ENCODE results near the gene DNAI4. TPM values are rescaled to one million over a fixed set of nuclear protein-coding genes. Genes with fewer than 3 reads are reported as not detected.

The DNAI4 gene
- total RNA-seq, 4 donors from 2014 or later, result 0.49 to 10.1 (median 4.7) TPM

DNA sequence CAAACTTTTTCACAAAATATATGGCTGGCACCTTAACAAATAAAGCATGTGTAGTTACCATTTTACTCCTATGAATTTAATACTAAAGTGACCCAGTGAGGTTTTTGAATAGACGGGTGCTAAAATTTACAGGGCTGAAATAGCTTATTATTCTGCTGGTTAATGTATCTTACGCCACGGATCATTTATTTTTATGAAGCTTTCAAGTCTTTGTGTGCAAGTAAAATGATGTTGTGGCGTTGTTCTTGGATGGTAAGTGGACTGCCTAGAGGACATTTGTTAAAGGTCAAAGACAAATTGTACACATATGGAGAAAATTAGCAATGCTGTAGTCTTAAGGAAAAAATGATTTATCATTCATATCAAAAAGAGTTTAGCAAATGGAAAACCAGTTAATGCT is 146.4 kb downstream of the DNAI4 start:
- peaks cover 0 to 7% (median 0%) of the 10 kb centered on the region in 3 donors for H3K9me3 ChIP-seq
- TF ChIP-seq POLR2A (IDR thresholded peaks at IDR 0.05), result no peak
- no peak for TF ChIP-seq EP300 (IDR thresholded peaks at IDR 0.05)
- TF ChIP-seq POLR2AphosphoS5 (IDR thresholded peaks at IDR 0.05), result no peak
- no peak overlapping the region for H3K4me3 ChIP-seq
- WGBS, 2 donors (ENCODE audit: low coverage in 1 of 2), result 27 to 28% methylated on average over 4 of the region's 4 CpGs
- H3K27me3 ChIP-seq, result no peaks in the 10 kb centered on the region
- no peak overlapping the region for H3K27ac ChIP-seq
- no peaks in the 10 kb centered on the region for H3K4me1 ChIP-seq
- ATAC-seq, result no peak
- no peaks in the 10 kb centered on the region for H3K36me3 ChIP-seq

DNA sequence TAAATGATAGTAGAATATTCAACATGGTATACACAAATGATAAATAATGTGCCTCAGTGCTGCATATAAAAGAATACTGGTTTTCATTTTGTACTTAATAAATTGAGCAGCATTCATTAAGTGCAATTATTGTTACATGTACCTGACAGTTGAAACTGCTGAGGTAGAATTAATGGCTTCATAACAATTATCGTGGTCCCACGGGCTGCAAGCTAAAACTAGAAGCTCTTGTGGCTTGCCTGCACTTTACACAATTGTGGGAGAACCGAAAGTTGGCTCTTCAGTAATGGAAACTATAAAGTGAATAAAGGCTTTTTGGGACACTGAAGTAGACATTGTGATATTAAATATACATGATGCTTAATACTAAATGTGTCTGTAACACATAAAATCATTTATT is 146.8 kb downstream of the DNAI4 start:
- no peak overlapping the region for H3K4me3 ChIP-seq
- no peak for TF ChIP-seq EP300 (IDR thresholded peaks at IDR 0.05)
- ATAC-seq, result no peak
- peaks cover 0 to 7% (median 0%) of the 10 kb centered on the region in 3 donors for H3K9me3 ChIP-seq
- H3K4me1 ChIP-seq, result no peaks in the 10 kb centered on the region
- no peak overlapping the region for H3K27ac ChIP-seq
- 15 to 61% methylated on average over 3 of the region's 3 CpGs for WGBS, 2 donors (ENCODE audit: low coverage in 1 of 2)
- no peaks in the 10 kb centered on the region for H3K36me3 ChIP-seq
- no peaks in the 10 kb centered on the region for H3K27me3 ChIP-seq

DNA sequence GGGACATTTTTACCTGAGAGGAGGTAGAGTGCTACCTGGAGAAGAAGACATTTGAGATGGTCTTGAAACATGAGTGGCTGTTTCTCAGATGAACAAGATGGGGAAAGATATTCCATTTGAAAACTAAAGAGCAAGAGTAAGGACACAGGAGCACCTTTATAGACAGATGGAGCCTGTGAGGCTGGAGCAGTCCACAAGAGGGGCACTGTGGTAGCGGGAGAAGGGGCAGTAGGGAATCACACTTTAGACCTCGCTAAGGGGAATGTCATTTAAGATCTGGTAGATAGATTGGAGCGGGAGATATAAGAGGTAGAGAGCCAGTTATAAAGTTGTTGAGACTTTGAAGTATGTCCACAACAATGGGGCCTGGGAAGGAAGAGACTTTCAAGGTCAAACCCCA is 149.0 kb downstream of the DNAI4 start:
- TF ChIP-seq, protein P1, sequence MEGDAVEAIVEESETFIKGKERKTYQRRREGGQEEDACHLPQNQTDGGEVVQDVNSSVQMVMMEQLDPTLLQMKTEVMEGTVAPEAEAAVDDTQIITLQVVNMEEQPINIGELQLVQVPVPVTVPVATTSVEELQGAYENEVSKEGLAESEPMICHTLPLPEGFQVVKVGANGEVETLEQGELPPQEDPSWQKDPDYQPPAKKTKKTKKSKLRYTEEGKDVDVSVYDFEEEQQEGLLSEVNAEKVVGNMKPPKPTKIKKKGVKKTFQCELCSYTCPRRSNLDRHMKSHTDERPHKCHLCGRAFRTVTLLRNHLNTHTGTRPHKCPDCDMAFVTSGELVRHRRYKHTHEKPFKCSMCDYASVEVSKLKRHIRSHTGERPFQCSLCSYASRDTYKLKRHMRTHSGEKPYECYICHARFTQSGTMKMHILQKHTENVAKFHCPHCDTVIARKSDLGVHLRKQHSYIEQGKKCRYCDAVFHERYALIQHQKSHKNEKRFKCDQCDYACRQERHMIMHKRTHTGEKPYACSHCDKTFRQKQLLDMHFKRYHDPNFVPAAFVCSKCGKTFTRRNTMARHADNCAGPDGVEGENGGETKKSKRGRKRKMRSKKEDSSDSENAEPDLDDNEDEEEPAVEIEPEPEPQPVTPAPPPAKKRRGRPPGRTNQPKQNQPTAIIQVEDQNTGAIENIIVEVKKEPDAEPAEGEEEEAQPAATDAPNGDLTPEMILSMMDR (IDR thresholded peaks at IDR 0.05), result no peak
- TF ChIP-seq POLR2A (IDR thresholded peaks at IDR 0.05), result no peak
- no peak for TF ChIP-seq POLR2AphosphoS5 (IDR thresholded peaks at IDR 0.05)
- no peak for TF ChIP-seq EP300 (IDR thresholded peaks at IDR 0.05)
- H3K36me3 ChIP-seq, result no peaks in the 10 kb centered on the region
- 96 to 100% methylated on average over 2 to 3 of the region's 3 CpGs for WGBS, 2 donors (ENCODE audit: low coverage in 1 of 2)

DNA sequence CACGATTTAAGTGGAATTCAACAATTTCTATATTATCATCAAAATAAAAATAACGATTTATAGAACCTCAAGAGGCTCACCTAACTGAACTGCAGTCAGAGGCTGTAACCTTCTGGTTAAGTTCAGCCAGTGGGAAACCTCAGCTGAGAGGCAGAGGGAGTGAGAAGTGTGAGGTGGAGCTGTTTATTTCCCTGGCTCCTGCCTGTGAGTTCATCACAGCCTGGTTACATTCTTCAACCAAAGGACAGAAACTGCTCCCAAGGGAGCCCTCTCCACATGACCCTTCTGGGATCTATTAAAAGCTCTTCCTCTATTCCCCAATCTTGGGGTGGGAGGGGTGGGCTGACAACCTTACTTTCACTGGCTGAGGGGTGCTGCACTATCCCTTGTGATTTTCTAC is 150.2 kb downstream of the DNAI4 start:
- Histone ChIP-seq H3K9me3 (no peaks in the 10 kb centered on the region), H3K27ac (no peak overlapping the region), H3K36me3 (no peaks in the 10 kb centered on the region), H3K4me3 (no peak overlapping the region), H3K4me1 (no peaks in the 10 kb centered on the region), H3K27me3 (no peaks in the 10 kb centered on the region)
- TF ChIP-seq, protein P1 (IDR thresholded peaks at IDR 0.05), result no peak
- TF ChIP-seq EP300 (IDR thresholded peaks at IDR 0.05) (no peak), POLR2AphosphoS5 (IDR thresholded peaks at IDR 0.05) (no peak), POLR2A (IDR thresholded peaks at IDR 0.05) (no peak)
- 79 to 80% methylated on average over 1 to 2 of the region's 2 CpGs for WGBS, 2 donors (ENCODE audit: low coverage in 1 of 2)
- no peak for ATAC-seq

More for the DNA sequence above, 149.0 kb downstream of the DNAI4 start:
- Histone ChIP-seq H3K4me3 (no peak overlapping the region), H3K27ac (no peak overlapping the region), H3K9me3 (peaks cover 0 to 7% (median 0%) of the 10 kb centered on the region in 3 donors), H3K4me1 (no peaks in the 10 kb centered on the region), H3K27me3 (no peaks in the 10 kb centered on the region)
- no peak for ATAC-seq

DNA sequence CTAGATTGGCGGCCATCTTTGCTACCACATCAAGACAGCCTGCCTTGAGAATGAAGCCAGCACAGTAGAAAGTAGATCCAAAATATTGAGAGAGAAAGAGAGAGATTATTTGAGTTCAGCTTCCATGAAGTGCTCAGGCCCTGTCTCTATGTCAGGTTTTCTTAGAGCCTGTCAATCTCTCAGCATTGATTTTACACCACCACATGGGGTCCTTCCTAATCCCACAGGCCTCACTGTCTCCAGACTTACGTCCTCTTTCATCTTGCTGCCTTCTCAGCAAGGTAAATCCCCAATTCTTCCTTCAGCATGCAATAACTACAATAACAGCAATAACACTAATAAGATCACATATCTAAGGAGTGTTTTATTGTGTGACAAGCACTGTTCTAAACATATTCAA is 151.4 kb downstream of the DNAI4 start:
- no peak for ATAC-seq
- Histone ChIP-seq H3K36me3 (no peaks in the 10 kb centered on the region), H3K9me3 (no peaks in the 10 kb centered on the region), H3K27me3 (no peaks in the 10 kb centered on the region), H3K4me3 (no peak overlapping the region), H3K27ac (no peak overlapping the region), H3K4me1 (no peaks in the 10 kb centered on the region)
- TF ChIP-seq EP300 (IDR thresholded peaks at IDR 0.05) (no peak), POLR2AphosphoS5 (IDR thresholded peaks at IDR 0.05) (no peak), POLR2A (IDR thresholded peaks at IDR 0.05) (no peak)
- TF ChIP-seq, protein P1 (IDR thresholded peaks at IDR 0.05), result no peak
- WGBS, 2 donors (ENCODE audit: low coverage in 1 of 2), result 83 to 100% methylated on average over 1 to 2 of the region's 2 CpGs

DNA sequence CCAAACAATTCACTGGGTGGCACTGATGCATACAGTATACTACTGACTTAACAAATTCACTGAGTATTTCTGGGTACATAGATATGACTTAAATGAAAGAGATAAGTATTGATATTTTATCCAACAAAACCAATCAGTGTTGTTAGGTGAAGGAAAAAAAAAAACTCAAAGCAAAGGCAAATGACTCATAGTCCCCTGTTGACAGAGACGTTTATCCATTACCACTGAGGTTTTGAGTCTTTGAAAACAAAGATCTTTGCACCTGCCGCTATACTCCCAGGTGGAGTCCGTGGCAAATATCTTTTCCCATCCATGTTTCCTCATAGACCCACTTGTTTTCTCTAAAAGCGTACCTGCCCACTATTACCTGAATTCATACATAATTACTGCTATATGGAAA is 154.0 kb downstream of the DNAI4 start:
- no peaks in the 10 kb centered on the region for H3K36me3 ChIP-seq
- WGBS, 2 donors (ENCODE audit: low coverage in 1 of 2), result 86 to 93% methylated on average over 4 of the region's 4 CpGs
- TF ChIP-seq EP300 (IDR thresholded peaks at IDR 0.05) (no peak), POLR2A (IDR thresholded peaks at IDR 0.05) (no peak), POLR2AphosphoS5 (IDR thresholded peaks at IDR 0.05) (no peak)
- TF ChIP-seq, protein P1 (IDR thresholded peaks at IDR 0.05), result no peak
- no peak for ATAC-seq
- no peaks in the 10 kb centered on the region for H3K4me1 ChIP-seq
- H3K4me3 ChIP-seq, result no peak overlapping the region
- no peaks in the 10 kb centered on the region for H3K27me3 ChIP-seq
- no peaks in the 10 kb centered on the region for H3K9me3 ChIP-seq
- H3K27ac ChIP-seq, result no peak overlapping the region
